Measurements from ENCODE around the gene CAPZA1.

DNA sequence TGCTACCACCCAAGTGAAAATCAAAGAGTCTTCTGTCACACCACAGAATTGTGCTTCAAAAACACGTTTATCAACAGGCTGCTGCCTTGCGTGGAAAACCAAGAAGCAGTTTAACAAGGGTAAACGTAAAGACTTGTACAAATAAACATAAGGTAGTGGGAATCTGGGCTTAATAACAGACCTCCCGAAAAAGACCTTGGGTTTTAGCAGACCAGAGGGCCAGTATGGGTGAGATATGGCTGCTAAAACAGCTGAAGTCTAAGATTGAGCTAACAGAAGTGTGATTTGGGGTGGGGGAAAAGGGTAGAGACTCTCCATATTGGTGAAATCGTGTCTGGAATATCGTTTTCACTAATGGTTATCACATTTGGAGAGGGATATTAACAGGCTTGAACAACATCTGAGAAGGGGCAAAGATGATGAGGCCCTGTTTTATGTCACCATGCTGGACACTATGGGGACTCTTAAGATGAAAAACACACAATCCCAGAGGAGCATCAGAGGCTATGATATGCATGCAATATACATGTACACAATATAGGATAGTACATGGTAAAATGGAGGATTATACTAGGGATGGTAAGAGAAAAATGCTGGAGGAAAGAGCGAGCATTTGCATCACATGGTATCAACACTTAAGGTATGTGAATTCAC lies 56.2 kb downstream of the CAPZA1 start:
- no peak for TF ChIP-seq CBX5 (IDR thresholded peaks at IDR 0.05; ENCODE audit: low read depth)
- no peak for TF ChIP-seq TAF1 (IDR thresholded peaks at IDR 0.05; ENCODE audit: borderline replicate concordance, low read depth, low read length)
- TF ChIP-seq, protein P1, sequence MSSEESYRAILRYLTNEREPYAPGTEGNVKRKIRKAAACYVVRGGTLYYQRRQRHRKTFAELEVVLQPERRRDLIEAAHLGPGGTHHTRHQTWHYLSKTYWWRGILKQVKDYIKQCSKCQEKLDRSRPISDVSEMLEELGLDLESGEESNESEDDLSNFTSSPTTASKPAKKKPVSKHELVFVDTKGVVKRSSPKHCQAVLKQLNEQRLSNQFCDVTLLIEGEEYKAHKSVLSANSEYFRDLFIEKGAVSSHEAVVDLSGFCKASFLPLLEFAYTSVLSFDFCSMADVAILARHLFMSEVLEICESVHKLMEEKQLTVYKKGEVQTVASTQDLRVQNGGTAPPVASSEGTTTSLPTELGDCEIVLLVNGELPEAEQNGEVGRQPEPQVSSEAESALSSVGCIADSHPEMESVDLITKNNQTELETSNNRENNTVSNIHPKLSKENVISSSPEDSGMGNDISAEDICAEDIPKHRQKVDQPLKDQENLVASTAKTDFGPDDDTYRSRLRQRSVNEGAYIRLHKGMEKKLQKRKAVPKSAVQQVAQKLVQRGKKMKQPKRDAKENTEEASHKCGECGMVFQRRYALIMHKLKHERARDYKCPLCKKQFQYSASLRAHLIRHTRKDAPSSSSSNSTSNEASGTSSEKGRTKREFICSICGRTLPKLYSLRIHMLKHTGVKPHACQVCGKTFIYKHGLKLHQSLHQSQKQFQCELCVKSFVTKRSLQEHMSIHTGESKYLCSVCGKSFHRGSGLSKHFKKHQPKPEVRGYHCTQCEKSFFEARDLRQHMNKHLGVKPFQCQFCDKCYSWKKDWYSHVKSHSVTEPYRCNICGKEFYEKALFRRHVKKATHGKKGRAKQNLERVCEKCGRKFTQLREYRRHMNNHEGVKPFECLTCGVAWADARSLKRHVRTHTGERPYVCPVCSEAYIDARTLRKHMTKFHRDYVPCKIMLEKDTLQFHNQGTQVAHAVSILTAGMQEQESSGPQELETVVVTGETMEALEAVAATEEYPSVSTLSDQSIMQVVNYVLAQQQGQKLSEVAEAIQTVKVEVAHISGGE (CRISPR knock-in tag; IDR thresholded peaks at IDR 0.05) = no peak
- TF ChIP-seq, protein P2, sequence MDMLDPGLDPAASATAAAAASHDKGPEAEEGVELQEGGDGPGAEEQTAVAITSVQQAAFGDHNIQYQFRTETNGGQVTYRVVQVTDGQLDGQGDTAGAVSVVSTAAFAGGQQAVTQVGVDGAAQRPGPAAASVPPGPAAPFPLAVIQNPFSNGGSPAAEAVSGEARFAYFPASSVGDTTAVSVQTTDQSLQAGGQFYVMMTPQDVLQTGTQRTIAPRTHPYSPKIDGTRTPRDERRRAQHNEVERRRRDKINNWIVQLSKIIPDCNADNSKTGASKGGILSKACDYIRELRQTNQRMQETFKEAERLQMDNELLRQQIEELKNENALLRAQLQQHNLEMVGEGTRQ (IDR thresholded peaks at IDR 0.05; ENCODE audit: borderline replicate concordance, low read depth, low read length) = no peak
- TF ChIP-seq, protein P3, sequence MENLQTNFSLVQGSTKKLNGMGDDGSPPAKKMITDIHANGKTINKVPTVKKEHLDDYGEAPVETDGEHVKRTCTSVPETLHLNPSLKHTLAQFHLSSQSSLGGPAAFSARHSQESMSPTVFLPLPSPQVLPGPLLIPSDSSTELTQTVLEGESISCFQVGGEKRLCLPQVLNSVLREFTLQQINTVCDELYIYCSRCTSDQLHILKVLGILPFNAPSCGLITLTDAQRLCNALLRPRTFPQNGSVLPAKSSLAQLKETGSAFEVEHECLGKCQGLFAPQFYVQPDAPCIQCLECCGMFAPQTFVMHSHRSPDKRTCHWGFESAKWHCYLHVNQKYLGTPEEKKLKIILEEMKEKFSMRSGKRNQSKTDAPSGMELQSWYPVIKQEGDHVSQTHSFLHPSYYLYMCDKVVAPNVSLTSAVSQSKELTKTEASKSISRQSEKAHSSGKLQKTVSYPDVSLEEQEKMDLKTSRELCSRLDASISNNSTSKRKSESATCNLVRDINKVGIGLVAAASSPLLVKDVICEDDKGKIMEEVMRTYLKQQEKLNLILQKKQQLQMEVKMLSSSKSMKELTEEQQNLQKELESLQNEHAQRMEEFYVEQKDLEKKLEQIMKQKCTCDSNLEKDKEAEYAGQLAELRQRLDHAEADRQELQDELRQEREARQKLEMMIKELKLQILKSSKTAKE (IDR thresholded peaks at IDR 0.05; ENCODE audit: low read depth, poor library complexity, severe bottlenecking) = no peak
- no peak for TF ChIP-seq KDM1A (IDR thresholded peaks at IDR 0.05; ENCODE audit: borderline replicate concordance)
